PC-3 (cell line): ENCODE data around the gene NFATC2. TPM values are rescaled to one million over a fixed set of nuclear protein-coding genes. Genes with fewer than 3 reads are reported as not detected.

ENCODE experiments used
- ATAC-seq: fragments of 200-7000 bp; cut with Tn5 transposase; 2 replicates; pipeline ENCODE4 v1.9.1; 2020; ENCODE audit warnings: mild to moderate bottlenecking, moderate library complexity
- BruUV-seq: library from RNA; stranded (reverse); fragments of 400-500 nt; replicated peaks from 2 replicates; lab custom pipeline; 2021; lab: Mats Ljungman, UMichigan
- CTCF ChIA-PET: fragments of 300-600 bp; sonication (Branson Sonifier 250); formaldehyde crosslinking; loops from one replicate; lab custom pipeline; 2022; ENCODE audit warnings: antibody characterized with exemption; lab: Charles Lee
- POLR2A ChIA-PET: fragments of 300-600 bp; sonication (Branson Sonifier 250); formaldehyde crosslinking; loops from one replicate; lab custom pipeline; 2022; ENCODE audit warnings: antibody characterized with exemption; ENCODE audit not compliant: unreplicated experiment; lab: Charles Lee
- DNase-seq: peaks from one replicate; pipeline ENCODE4 v3.0.0-alpha.2; 2015
- H2AFZ ChIP-seq: fragments of 300-600 bp; sonication (generic); 2 replicates; pipeline ENCODE4 v1.6.0; 2016; ENCODE audit warnings: antibody characterized with exemption, low read length
- H3F3A ChIP-seq: fragments of 300-600 bp; sonication (generic); one replicate; pipeline ENCODE4 v1.6.0; 2017; ENCODE audit warnings: antibody characterized with exemption, low read length, control low read depth, mild to moderate bottlenecking; ENCODE audit not compliant: unreplicated experiment
- H3K27ac ChIP-seq: fragments of 300-600 bp; sonication (generic); 2 replicates; pipeline ENCODE4 v1.5.1; 2016; ENCODE audit warnings: mild to moderate bottlenecking, low read length
- H3K27me3 ChIP-seq: fragments of 300-600 bp; sonication (generic); 2 replicates; pipeline ENCODE4 v1.6.1; 2016; ENCODE audit warnings: low read length, mixed read lengths
- H3K36me3 ChIP-seq: fragments of 300-600 bp; sonication (generic); 2 replicates; pipeline ENCODE4 v1.6.1; 2016; ENCODE audit warnings: low read depth, mixed run types, low read length, mixed read lengths
- H3K4me1 ChIP-seq: fragments of 300-600 bp; sonication (generic); 2 replicates; pipeline ENCODE4 v1.5.1; 2016; ENCODE audit warnings: low read length; ENCODE audit not compliant: insufficient read depth
- H3K4me2 ChIP-seq: fragments of 300-600 bp; sonication (generic); 2 replicates; pipeline ENCODE4 v1.6.0; 2016; ENCODE audit warnings: low read length
- H3K4me3 ChIP-seq: fragments of 300-600 bp; sonication (generic); 2 replicates; pipeline ENCODE4 v1.5.1; 2016; ENCODE audit warnings: mild to moderate bottlenecking, low read length, mixed read lengths
- H3K79me2 ChIP-seq: fragments of 300-600 bp; sonication (generic); 2 replicates; pipeline ENCODE4 v1.6.1; 2017; ENCODE audit warnings: low read length, mixed read lengths
- H3K9ac ChIP-seq: fragments of 300-600 bp; sonication (generic); 2 replicates; pipeline ENCODE4 v1.6.0; 2016; ENCODE audit warnings: mild to moderate bottlenecking, low read length
- H3K9me2 ChIP-seq: fragments of 300-600 bp; sonication (generic); replicated peaks from 2 replicates; pipeline ENCODE4 v1.6.1; 2016; ENCODE audit warnings: mixed run types, low read length, mixed read lengths
- H3K9me3 ChIP-seq: fragments of 300-600 bp; sonication (generic); 2 replicates; pipeline ENCODE4 v1.6.1; 2016; ENCODE audit warnings: low read length, mixed read lengths
- H4K20me1 ChIP-seq: fragments of 300-600 bp; sonication (generic); 2 replicates; pipeline ENCODE4 v1.6.1; 2016; ENCODE audit warnings: low read length, mixed read lengths
- EZH2 ChIP-seq: fragments of 300-600 bp; sonication (generic); IDR thresholded peaks from one replicate; pipeline ENCODE4 v1.6.1; 2017; ENCODE audit warnings: antibody characterized with exemption, mild to moderate bottlenecking, low read length; ENCODE audit not compliant: unreplicated experiment
- EZH2phosphoT487 ChIP-seq: fragments of 300-600 bp; sonication (generic); IDR thresholded peaks from 2 replicates; pipeline ENCODE4 v1.6.1; 2018; ENCODE audit warnings: mild to moderate bottlenecking, antibody characterized with exemption, low read length, borderline replicate concordance
- intact Hi-C: fragments of 100-400 bp; cut with micrococcal nuclease; formaldehyde crosslinking; loops from 2 replicates; pipeline ENCODE4 v1.9.0; 2023
- total RNA-seq: library from RNA; depleted of rRNA; stranded (reverse); fragments of >200 nt; gene quantifications from 2 replicates; pipeline ENCODE4 v1.2.3, GENCODE V29; 2014
- TF ChIP-seq, protein P1 (sequence below): fragments of 300-600 bp; sonication (generic); conservative IDR thresholded peaks from 2 replicates; pipeline ENCODE4 v1.5.1; 2017; ENCODE audit warnings: antibody characterized with exemption, low read depth, mild to moderate bottlenecking, low read length

Gene NFATC2
- total RNA-seq, 1 experiment from 2014 or later, result 12.9 TPM

- no peaks in the 10 kb centered on the region for H3F3A ChIP-seq
- ChIA-PET POLR2A (interaction anchor here (0.6 kb wide), 1 partner anchor 473 kb away, joined by 3 read pairs; the partner anchor contains the start of gene ADNP), CTCF (no interaction called here)
- TF ChIP-seq EZH2phosphoT487 (no peak), EZH2 (no peak)
- TF ChIP-seq, protein P1, sequence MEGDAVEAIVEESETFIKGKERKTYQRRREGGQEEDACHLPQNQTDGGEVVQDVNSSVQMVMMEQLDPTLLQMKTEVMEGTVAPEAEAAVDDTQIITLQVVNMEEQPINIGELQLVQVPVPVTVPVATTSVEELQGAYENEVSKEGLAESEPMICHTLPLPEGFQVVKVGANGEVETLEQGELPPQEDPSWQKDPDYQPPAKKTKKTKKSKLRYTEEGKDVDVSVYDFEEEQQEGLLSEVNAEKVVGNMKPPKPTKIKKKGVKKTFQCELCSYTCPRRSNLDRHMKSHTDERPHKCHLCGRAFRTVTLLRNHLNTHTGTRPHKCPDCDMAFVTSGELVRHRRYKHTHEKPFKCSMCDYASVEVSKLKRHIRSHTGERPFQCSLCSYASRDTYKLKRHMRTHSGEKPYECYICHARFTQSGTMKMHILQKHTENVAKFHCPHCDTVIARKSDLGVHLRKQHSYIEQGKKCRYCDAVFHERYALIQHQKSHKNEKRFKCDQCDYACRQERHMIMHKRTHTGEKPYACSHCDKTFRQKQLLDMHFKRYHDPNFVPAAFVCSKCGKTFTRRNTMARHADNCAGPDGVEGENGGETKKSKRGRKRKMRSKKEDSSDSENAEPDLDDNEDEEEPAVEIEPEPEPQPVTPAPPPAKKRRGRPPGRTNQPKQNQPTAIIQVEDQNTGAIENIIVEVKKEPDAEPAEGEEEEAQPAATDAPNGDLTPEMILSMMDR, result no peak
- H3K4me1 ChIP-seq, result no peaks in the 10 kb centered on the region
- H2AFZ ChIP-seq, result no peak overlapping the region
- no TSS peak for BruUV-seq
- no peak overlapping the region for H3K4me3 ChIP-seq
- intact Hi-C loops, result no loop called here
- peaks cover 5% of the 10 kb centered on the region; the same call in 1 of the 2 replicates for H3K36me3 ChIP-seq
- no peak overlapping the region for H3K9ac ChIP-seq
- no peak for DNase-seq
- H4K20me1 ChIP-seq, result no peaks in the 10 kb centered on the region
- no peak for ATAC-seq
- H3K79me2 ChIP-seq, result no peaks in the 10 kb centered on the region
- no peak overlapping the region for H3K4me2 ChIP-seq
- no peak overlapping the region for H3K27ac ChIP-seq
- no peaks in the 10 kb centered on the region for H3K9me3 ChIP-seq
- no peaks in the 10 kb centered on the region for H3K27me3 ChIP-seq
- no peaks in the 10 kb centered on the region for H3K9me2 ChIP-seq
Measured at GRCh38 chr20:51404297-51405060, 138.0 kb downstream of the NFATC2 start.

GRCh38 chr20:51403466-51404220 is 138.9 kb downstream of the NFATC2 start:
- Histone ChIP-seq H3K36me3 (no peaks in the 10 kb centered on the region), H3K27me3 (no peaks in the 10 kb centered on the region), H3K4me3 (no peak overlapping the region), H3K4me2 (no peak overlapping the region), H2AFZ (no peak overlapping the region), H3F3A (no peaks in the 10 kb centered on the region), H4K20me1 (no peaks in the 10 kb centered on the region), H3K27ac (no peak overlapping the region), H3K9me3 (no peaks in the 10 kb centered on the region), H3K9ac (no peak overlapping the region), H3K4me1 (no peaks in the 10 kb centered on the region), H3K9me2 (no peaks in the 10 kb centered on the region), H3K79me2 (no peaks in the 10 kb centered on the region)
- ChIA-PET CTCF (no interaction called here), POLR2A (no interaction called here)
- intact Hi-C loops, result no loop called here
- BruUV-seq, result no TSS peak
- no peak for ATAC-seq
- TF ChIP-seq EZH2, result no peak
- TF ChIP-seq, protein P1, result peak; percentile 41; the same call in 1 of the 2 replicates
- DNase-seq, result no peak

- H3K9ac ChIP-seq, result no peak overlapping the region
- no peak for TF ChIP-seq EZH2
- TF ChIP-seq, protein P1, result no peak
- TF ChIP-seq EZH2phosphoT487, result no peak
- intact Hi-C loops, result no loop called here
- H3K79me2 ChIP-seq, result no peaks in the 10 kb centered on the region
- H3K4me3 ChIP-seq, result no peak overlapping the region
- CTCF ChIA-PET, result interaction anchor here (1.0 kb wide), 1 partner anchor 415 kb away, joined by 3 read pairs; no protein-coding TSS in a partner anchor
- no peaks in the 10 kb centered on the region for H3K27me3 ChIP-seq
- H3K36me3 ChIP-seq, result no peaks in the 10 kb centered on the region
- ATAC-seq (no peak), DNase-seq (no peak)
- no peaks in the 10 kb centered on the region for H3F3A ChIP-seq
- H2AFZ ChIP-seq, result no peak overlapping the region
- no peaks in the 10 kb centered on the region for H3K9me3 ChIP-seq
- H3K4me1 ChIP-seq, result no peaks in the 10 kb centered on the region
- H4K20me1 ChIP-seq, result no peaks in the 10 kb centered on the region
- no peak overlapping the region for H3K27ac ChIP-seq
- BruUV-seq, result no TSS peak
- no peaks in the 10 kb centered on the region for H3K9me2 ChIP-seq
- POLR2A ChIA-PET, result no interaction called here
- no peak overlapping the region for H3K4me2 ChIP-seq
Measured at GRCh38 chr20:51402201-51402600, 140.3 kb downstream of the NFATC2 start.
